GM23338 (cell line): ENCODE data around the gene SASH1. TPM values are rescaled to one million over a fixed set of nuclear protein-coding genes. Genes with fewer than 3 reads are reported as not detected.

Source experiments
- ATAC-seq: fragments of 200-7000 bp; cut with Tn5 transposase; 3 replicates; pipeline ENCODE4 v1.9.1; 2020
- DNase-seq: peaks from one replicate; pipeline ENCODE4 v3.0.0-alpha.2; 2015; ENCODE audit warnings: low spot score
- H2AFZ ChIP-seq: fragments of 200-600 bp; sonication (generic); 2 replicates; pipeline ENCODE4 v1.8.0; 2016; ENCODE audit warnings: antibody characterized with exemption, mild to moderate bottlenecking, moderate library complexity
- H3F3A ChIP-seq: fragments of 200-600 bp; sonication (generic); replicated peaks from 2 replicates; pipeline ENCODE4 v1.8.0; 2017; ENCODE audit warnings: antibody characterized with exemption, mixed run types, low read depth
- H3K27ac ChIP-seq: fragments of 200-600 bp; sonication (generic); 2 replicates; pipeline ENCODE4 v1.6.1; 2016; ENCODE audit warnings: low read depth
- H3K27me3 ChIP-seq: fragments of 200-600 bp; sonication (generic); 2 replicates; pipeline ENCODE4 v1.8.0; 2016; ENCODE audit warnings: mild to moderate bottlenecking, mixed run types, moderate library complexity; ENCODE audit not compliant: insufficient read depth
- H3K36me3 ChIP-seq: fragments of 200-600 bp; sonication (generic); 2 replicates; pipeline ENCODE4 v1.8.0; 2016; ENCODE audit warnings: mild to moderate bottlenecking; ENCODE audit not compliant: insufficient read depth
- H3K4me1 ChIP-seq: fragments of 200-600 bp; sonication (generic); 2 replicates; pipeline ENCODE4 v1.8.0; 2016; ENCODE audit warnings: mild to moderate bottlenecking, moderate library complexity; ENCODE audit not compliant: insufficient read depth
- H3K4me2 ChIP-seq: fragments of 200-600 bp; sonication (generic); 2 replicates; pipeline ENCODE4 v1.7.1; 2017; ENCODE audit warnings: mixed run types
- H3K4me3 ChIP-seq: fragments of 200-600 bp; sonication (generic); 2 replicates; pipeline ENCODE4 v1.6.1; 2016; ENCODE audit warnings: mixed run types
- H3K79me2 ChIP-seq: fragments of 200-600 bp; sonication (generic); replicated peaks from 2 replicates; pipeline ENCODE4 v1.8.0; 2017; ENCODE audit warnings: mild to moderate bottlenecking; ENCODE audit not compliant: insufficient read depth
- H3K9me2 ChIP-seq: fragments of 200-600 bp; sonication (generic); 2 replicates; pipeline ENCODE4 v1.8.0; 2017; ENCODE audit not compliant: insufficient read depth
- H4K20me1 ChIP-seq: fragments of 200-600 bp; sonication (generic); replicated peaks from 2 replicates; pipeline ENCODE4 v1.8.0; 2017; ENCODE audit warnings: mild to moderate bottlenecking; ENCODE audit not compliant: insufficient read depth
- H3K27ac Mint-ChIP-seq: 2 replicates; pipeline ENCODE4 v1.8.0; 2020; ENCODE audit warnings: inconsistent platforms, mild to moderate bottlenecking, moderate library complexity, mixed read lengths
- H3K27me3 Mint-ChIP-seq: 3 replicates; pipeline ENCODE4 v1.8.0; 2022; ENCODE audit warnings: low read depth, mild to moderate bottlenecking, moderate library complexity, mixed read lengths, inconsistent platforms; ENCODE audit not compliant: insufficient read depth, poor library complexity
- H3K36me3 Mint-ChIP-seq: 3 replicates; pipeline ENCODE4 v1.8.0; 2021; ENCODE audit warnings: low read depth, mild to moderate bottlenecking, inconsistent platforms, moderate library complexity, mixed read lengths
- H3K4me1 Mint-ChIP-seq: 3 replicates; pipeline ENCODE4 v1.8.0; 2020; ENCODE audit warnings: mild to moderate bottlenecking, inconsistent platforms, mixed read lengths
- H3K4me3 Mint-ChIP-seq: 3 replicates; pipeline ENCODE4 v1.8.0; 2021; ENCODE audit warnings: moderate library complexity, mild to moderate bottlenecking, inconsistent platforms, mixed read lengths
- H3K9me3 Mint-ChIP-seq: 3 replicates; pipeline ENCODE4 v1.8.0; 2020; ENCODE audit warnings: moderate library complexity, mild to moderate bottlenecking, inconsistent platforms, mixed read lengths
- CREB1 ChIP-seq: fragments of 250-450 bp; sonication (Bioruptor Pico); IDR thresholded peaks from 2 replicates; pipeline ENCODE4 v1.5.0; 2020; ENCODE audit warnings: low read depth, mild to moderate bottlenecking, moderate library complexity
- CTCF ChIP-seq, 2 experiments: fragments of 200-600 bp in 1 of 2; sonication (generic) in 1 of 2; conservative IDR thresholded peaks; 2 replicates each; pipeline versions ENCODE4 v1.5.1 to v1.6.1; 2016 to 2017; ENCODE audit warnings: antibody characterized with exemption in 2 of 2, low read depth in 2 of 2, mild to moderate bottlenecking in 2 of 2, moderate library complexity in 1 of 2
- EZH2 ChIP-seq: fragments of 200-600 bp; sonication (generic); IDR thresholded peaks from one replicate; pipeline ENCODE4 v1.8.0; 2017; ENCODE audit warnings: antibody characterized with exemption, mild to moderate bottlenecking, low read depth; ENCODE audit not compliant: unreplicated experiment
- JUNB ChIP-seq: IDR thresholded peaks from one replicate; pipeline ENCODE4 v1.6.1; 2016; ENCODE audit warnings: antibody characterized with exemption; ENCODE audit not compliant: unreplicated experiment
- ZNF331 ChIP-seq: fragments of 250-450 bp; sonication (Bioruptor Pico); IDR thresholded peaks from 2 replicates; pipeline ENCODE4 v1.5.0; 2020; ENCODE audit warnings: low read depth, mild to moderate bottlenecking, moderate library complexity
- ZNF462 ChIP-seq: fragments of 250-450 bp; sonication (Bioruptor Pico); IDR thresholded peaks from 2 replicates; pipeline ENCODE4 v1.5.0; 2020; ENCODE audit warnings: mild to moderate bottlenecking, moderate library complexity
- polyA plus RNA-seq: library from polyadenylated mRNA; unstranded; fragments of >200 nt; fragmentation: Nextera tagmentation; extraction: Ambion mirVana; gene quantifications from 2 replicates; pipeline ENCODE4 v1.2.1, GENCODE V29; 2016
- total RNA-seq: library from RNA; depleted of rRNA; stranded (reverse); fragments of >200 nt; shearing (Covaris generic); gene quantifications from 2 replicates; pipeline ENCODE4 v1.2.3, GENCODE V29; 2014

The SASH1 gene
- total and polyA plus RNA-seq, 2 experiments from 2014 or later = 8.2 to 30.2 TPM

- no peak for TF ChIP-seq ZNF462
Observed at GRCh38 chr6:148414092-148414489, 71.5 kb downstream of the SASH1 start (continued).

- Mint-ChIP-seq H3K9me3 (no peaks in the 10 kb centered on the region), H3K27me3 (peaks cover 6% of the 10 kb centered on the region), H3K27ac (no peak overlapping the region), H3K36me3 (no peaks in the 10 kb centered on the region), H3K4me3 (no peak overlapping the region), H3K4me1 (peaks cover 20% of the 10 kb centered on the region)
- no peaks in the 10 kb centered on the region for H3K9me2 ChIP-seq
- no peak overlapping the region for H3K4me3 ChIP-seq
- no peak for ATAC-seq
- no peak overlapping the region for H3K27ac ChIP-seq
- no peak overlapping the region for H3K4me2 ChIP-seq
- no peaks in the 10 kb centered on the region for H3F3A ChIP-seq
- H4K20me1 ChIP-seq = no peaks in the 10 kb centered on the region
- H3K36me3 ChIP-seq = no peaks in the 10 kb centered on the region
- TF ChIP-seq CREB1 (CRISPR knock-in tag) (no peak), ZNF331 (CRISPR knock-in tag) (no peak), EZH2 (no peak), CTCF (conservative IDR thresholded peaks at IDR 0.05; ENCODE audit: low read depth in 2 of 2) (no peak), JUNB (no peak)
- peaks cover 30% of the 10 kb centered on the region for H3K79me2 ChIP-seq
- DNase-seq = no peak
- H3K27me3 ChIP-seq = no peaks in the 10 kb centered on the region
- H2AFZ ChIP-seq = no peak overlapping the region
- H3K4me1 ChIP-seq = peaks cover 16% of the 10 kb centered on the region
Observed at GRCh38 chr6:148414836-148415235, 72.2 kb downstream of the SASH1 start.
